HG03064 (cell line): ENCODE data around the gene RAB40A.

Experiments used
- ATAC-seq: cut with Tn5 transposase; IDR thresholded peaks from one replicate; pipeline ENCODE4 v1.9.1; 2021; ENCODE audit warnings: low read depth; ENCODE audit not compliant: unreplicated experiment

The RAB40A gene, protein sequence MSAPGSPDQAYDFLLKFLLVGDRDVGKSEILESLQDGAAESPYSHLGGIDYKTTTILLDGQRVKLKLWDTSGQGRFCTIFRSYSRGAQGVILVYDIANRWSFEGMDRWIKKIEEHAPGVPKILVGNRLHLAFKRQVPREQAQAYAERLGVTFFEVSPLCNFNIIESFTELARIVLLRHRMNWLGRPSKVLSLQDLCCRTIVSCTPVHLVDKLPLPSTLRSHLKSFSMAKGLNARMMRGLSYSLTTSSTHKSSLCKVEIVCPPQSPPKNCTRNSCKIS

GRCh38 chrX:103519389-103519788 lies at the start of gene RAB40A:
Gene RAB40A, minus strand, starts transcription at chrX:103519489. Its CDS starts 18,733 bp downstream, at chrX:103500756.
- no peak for ATAC-seq

GRCh38 chrX:103565752-103566151 lies 46.5 kb upstream of the RAB40A start:
- ATAC-seq, result no peak

DNA sequence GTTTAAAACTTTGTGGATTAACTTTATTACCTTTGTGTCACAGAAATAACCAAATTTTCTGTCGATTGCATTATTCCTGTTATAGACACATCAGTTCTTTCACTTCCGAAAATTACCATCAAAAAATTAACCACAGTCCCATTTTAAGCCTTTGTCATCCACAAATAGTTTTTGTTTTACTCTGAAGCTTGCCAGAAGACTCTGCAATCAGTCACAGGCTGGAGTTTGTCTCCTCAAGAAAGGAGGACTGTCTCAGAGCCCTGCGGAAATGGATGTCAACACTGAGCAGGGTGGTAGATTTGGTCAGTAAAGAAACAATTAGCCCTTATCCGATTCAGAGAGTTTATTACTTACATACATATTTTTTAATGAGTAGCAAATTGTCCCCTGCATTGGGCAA lies 45.9 kb upstream of the RAB40A start:
- ATAC-seq, result no peak

DNA sequence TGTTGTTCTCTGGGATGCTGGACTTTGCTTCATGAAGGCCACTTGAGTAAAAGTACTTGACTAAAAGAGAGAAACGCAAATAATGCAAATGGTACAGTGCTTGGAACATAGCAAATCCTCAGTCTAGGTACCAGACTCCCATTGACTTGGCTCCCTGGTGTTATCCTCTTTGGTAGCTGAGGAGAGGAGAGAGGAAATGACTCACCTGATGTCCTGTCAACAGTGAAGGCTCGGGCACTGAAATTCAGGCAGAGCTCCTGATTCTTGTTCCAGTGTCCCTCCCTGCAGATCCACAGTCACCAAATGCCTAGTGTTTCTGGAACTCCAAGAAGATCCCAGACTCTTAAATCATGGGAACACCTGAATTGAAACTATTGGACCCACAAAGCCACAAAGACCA lies 43.5 kb upstream of the RAB40A start:
- ATAC-seq, result no peak

GRCh38 chrX:103560256-103560655 lies 41.0 kb upstream of the RAB40A start:
- no peak for ATAC-seq

DNA sequence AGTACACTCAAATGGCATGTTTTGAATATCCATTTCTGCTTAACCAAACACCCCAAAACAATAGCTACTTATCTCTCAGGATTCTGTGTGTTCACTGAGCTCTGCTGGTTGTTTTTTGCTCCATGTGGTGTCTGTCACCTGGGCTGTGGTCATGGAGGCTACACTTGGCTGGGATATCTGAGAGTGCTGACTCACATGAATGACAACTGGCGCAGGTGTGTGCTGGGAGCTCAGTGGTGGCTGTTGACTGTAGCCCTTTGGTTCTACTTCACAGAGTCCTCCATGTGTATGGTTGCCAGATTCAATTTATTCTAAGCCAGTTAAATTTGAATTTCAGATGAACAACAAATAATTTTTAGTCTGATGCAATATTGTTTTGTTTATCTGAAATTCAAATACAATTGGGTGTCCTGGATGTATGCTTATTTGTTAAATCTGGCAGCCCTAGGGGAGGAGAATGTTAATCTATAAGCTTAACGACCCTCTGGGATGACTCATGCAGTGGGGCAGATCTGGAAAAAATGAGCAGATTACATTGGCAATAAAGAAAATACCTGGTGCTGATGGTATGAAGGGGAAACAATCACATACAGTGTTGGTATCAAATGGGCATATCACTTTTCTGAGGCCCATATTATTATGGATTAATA lies 37.8 kb upstream of the RAB40A start:
- ATAC-seq, result no peak

GRCh38 chrX:103554687-103555424 lies 35.6 kb upstream of the RAB40A start:
- peak; percentile 92 for ATAC-seq

DNA sequence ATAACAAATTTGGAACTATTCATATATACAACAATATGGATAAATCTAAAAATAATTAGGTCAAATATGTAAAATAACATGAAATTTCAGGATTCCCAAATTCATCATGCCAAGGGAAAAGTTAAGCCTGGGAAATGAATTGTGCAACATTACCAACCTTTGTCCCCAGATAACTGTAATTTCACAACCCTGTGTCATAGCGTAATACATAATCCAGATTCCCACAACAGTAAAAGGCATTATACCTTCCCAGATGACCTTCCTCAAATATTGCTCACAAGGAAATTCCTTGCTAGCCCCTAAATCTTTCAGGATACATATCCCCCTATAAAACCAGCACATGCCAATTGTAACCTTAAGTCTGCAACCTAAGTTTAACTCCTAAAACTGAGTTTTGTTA lies 32.9 kb upstream of the RAB40A start:
- ATAC-seq, result no peak

DNA sequence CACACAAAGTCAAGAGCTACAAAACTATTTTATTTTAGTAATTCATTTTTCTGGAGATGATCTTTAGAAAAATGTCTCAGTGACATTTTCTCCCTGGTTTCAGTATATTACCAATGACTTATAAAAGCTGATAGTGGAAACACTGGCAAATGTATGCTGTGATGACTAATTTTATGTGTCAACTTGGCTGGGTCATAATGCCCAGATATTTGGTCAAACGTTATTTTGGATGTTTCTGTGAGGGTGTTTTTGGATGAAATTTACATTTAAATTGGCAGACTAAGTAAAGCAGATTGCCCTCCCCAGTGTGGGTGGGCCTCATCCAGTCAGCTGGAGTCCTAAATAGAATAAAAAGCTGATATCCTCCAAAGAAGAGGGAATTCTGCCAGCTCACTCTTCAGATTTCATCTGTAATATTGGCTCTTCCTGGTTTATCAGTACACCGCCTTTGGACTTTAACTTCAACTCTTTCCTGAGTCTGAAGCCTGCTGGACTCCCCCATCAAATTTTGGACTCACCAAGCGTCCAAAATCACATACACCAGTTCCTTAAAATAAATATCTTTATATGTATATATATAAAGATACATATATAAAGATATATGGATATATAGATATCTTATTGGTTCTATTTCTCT lies 31.2 kb upstream of the RAB40A start:
- ATAC-seq, result no peak

GRCh38 chrX:103549916-103550315 lies 30.6 kb upstream of the RAB40A start:
- ATAC-seq, result no peak

DNA sequence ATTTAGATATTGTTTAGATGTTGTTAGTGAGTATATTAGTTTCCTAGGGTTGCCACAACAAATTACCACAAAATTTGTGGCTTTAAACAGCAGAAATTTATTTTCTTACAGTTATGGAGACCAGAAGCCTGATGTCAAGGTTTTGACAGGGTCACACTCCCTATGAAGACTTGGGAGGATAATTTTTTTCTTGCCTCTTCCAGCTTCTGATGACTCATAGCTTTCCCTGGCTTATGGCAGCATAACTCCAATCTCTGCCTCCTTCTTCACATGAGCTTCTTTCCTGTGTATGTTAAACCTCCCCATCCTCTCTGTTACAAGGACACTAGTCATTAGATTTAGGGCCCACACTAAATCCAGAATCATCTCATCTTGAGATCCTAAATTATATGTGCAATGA lies 20.9 kb upstream of the RAB40A start:
- ATAC-seq, result no peak

DNA sequence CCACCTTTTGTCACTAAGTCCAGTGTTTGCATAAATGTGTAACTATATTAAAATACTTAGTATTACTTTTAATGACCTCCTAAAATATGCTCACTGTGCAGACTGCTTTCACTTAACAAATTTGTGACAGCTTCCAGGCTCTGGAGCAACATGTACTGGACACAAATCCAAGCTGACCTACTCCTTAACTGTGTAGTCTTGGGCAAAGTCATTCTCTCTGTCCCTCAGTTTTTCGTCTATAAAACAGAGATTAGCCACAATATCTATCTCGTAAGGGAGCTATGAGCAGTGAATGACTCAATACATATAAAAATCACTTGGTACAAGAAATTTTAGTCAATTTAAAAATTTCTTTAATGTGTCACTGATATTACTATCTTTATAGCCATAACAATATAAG lies 20.4 kb upstream of the RAB40A start:
- ATAC-seq, result no peak

- ATAC-seq, result no peak
Measured at GRCh38 chrX:103538728-103539127, 19.4 kb upstream of the RAB40A start.

DNA sequence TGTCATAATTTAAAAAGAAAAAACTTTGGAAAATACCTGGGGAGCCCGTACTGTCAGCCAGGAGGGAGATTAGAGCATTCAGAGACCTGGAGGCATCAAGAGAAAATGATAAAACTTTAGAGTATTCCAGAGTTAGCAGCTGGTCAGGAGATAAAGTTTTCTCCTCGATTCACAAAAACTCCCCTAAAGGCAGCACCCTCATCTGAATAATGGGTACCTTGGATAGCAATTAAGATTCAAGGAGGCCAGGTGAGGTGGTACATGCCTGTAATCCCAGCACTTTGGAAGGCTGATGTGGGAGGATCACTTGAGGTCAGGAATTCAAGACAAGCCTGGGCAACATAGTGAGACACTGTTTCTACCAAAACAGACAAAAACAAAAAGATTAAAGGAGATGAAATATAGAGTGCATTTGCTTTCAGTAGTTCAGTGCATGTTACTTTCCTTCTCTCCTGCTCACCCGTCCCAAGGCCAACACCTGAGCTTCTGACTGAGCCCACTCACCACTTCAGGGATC lies 18.6 kb upstream of the RAB40A start:
- ATAC-seq, result no peak

DNA sequence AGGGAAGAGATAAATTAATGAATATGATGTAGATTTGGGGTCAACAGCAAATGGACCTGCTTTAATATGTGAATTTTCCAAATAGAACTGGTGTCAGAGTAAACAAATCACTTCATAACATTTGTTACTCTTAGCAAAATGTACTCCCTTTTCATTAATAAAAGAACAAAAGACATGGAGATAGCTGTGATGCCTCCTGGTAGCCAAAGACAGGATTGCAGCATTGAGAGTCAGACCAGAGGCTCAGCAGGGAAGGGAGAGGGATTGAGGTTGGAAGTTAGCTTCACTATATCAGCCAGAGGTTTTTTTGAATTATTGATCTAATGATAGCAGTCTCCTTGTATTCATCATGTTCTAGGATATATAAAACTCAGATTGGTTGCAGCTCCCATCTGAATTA lies 17.4 kb upstream of the RAB40A start:
- no peak for ATAC-seq

- ATAC-seq, result no peak
Measured at GRCh38 chrX:103536071-103536470, 16.8 kb upstream of the RAB40A start.

- no peak for ATAC-seq
Measured at GRCh38 chrX:103535206-103535605, 15.9 kb upstream of the RAB40A start.

GRCh38 chrX:103533511-103534216 lies 14.4 kb upstream of the RAB40A start:
- peak; percentile 69 for ATAC-seq

- ATAC-seq, result no peak
Measured at GRCh38 chrX:103531002-103531401, 11.7 kb upstream of the RAB40A start.

DNA sequence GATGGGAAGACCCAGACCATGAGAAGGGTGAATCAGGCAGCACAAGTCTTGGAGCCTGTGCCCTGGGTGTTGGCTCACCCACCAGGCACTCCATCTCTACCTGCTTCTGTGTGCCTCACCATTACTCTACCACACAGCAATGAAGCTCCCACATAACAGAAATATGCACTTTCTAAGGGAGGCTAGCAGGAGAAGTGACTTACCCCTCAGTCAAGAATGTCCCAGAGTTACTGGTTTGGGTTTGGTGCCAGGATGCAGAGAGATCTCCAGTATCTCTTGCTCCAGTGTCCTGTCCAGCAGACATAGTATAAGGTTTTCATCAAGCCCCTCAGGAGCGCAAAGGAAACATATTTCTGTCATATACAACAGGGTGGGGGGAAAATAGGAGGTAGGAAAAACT lies 11.3 kb upstream of the RAB40A start:
- ATAC-seq, result no peak
